ENCODE data around the gene THAP12.

The THAP12 gene

GRCh38 chr11:76371170-76371569 is 9.8 kb downstream of the THAP12 start:
- Histone ChIP-seq H3K27me3 (ENCODE audit: control insufficient read depth, insufficient read depth, low read length) (no peaks in the 10 kb centered on the region), H2AFZ (no peak overlapping the region), H3K4me2 (ENCODE audit: low read length) (no peak overlapping the region), H3K27ac (no peak overlapping the region), H3K4me1 (no peaks in the 10 kb centered on the region), H3K4me3 (ENCODE audit: low read depth, low read length) (no peak overlapping the region), H3K36me3 (ENCODE audit: control insufficient read depth, insufficient read depth, low read length) (no peaks in the 10 kb centered on the region), H3K9me3 (ENCODE audit: control insufficient read depth, low read length) (no peaks in the 10 kb centered on the region), H3K9ac (no peak overlapping the region), H3K79me2 (peaks cover 10% of the 10 kb centered on the region)
- no peak for TF ChIP-seq CTCF (IDR thresholded peaks at IDR 0.05)

GRCh38 chr11:76369406-76369805 is 11.5 kb downstream of the THAP12 start:
- H3K79me2 ChIP-seq, result peaks cover 10% of the 10 kb centered on the region
- TF ChIP-seq CTCF (IDR thresholded peaks at IDR 0.05), result no peak
- no peaks in the 10 kb centered on the region for H3K36me3 ChIP-seq (ENCODE audit: control insufficient read depth, insufficient read depth, low read length)
- H3K27ac ChIP-seq, result no peak overlapping the region
- no peaks in the 10 kb centered on the region for H3K9me3 ChIP-seq (ENCODE audit: control insufficient read depth, low read length)
- no peaks in the 10 kb centered on the region for H3K4me1 ChIP-seq
- H2AFZ ChIP-seq, result no peak overlapping the region
- no peak overlapping the region for H3K9ac ChIP-seq
- no peaks in the 10 kb centered on the region for H3K27me3 ChIP-seq (ENCODE audit: control insufficient read depth, insufficient read depth, low read length)
- no peak overlapping the region for H3K4me2 ChIP-seq (ENCODE audit: low read length)
- H3K4me3 ChIP-seq (ENCODE audit: low read depth, low read length), result no peak overlapping the region

DNA sequence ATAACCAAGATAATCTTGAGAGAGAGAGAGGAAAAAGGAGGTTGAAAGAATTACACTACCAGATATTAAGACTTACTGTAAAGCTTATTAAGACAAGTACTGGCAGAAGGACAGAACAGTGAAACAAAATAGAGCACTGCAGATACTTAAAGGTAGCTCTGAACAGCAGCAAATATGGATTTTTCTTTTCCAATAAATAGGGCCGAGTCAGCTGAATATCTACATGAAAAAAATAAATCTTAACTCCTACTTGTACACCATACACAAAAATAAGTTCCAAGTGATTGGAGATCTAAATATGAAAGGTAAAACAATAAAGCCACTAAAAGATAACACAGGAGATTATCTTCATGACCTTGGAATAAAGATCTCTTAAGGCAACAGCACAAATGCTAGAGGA is 12.4 kb downstream of the THAP12 start:
- no peak overlapping the region for H3K4me3 ChIP-seq (ENCODE audit: low read depth, low read length)
- no peaks in the 10 kb centered on the region for H3K9me3 ChIP-seq (ENCODE audit: control insufficient read depth, low read length)
- no peak overlapping the region for H3K9ac ChIP-seq
- no peaks in the 10 kb centered on the region for H3K36me3 ChIP-seq (ENCODE audit: control insufficient read depth, insufficient read depth, low read length)
- no peaks in the 10 kb centered on the region for H3K27me3 ChIP-seq (ENCODE audit: control insufficient read depth, insufficient read depth, low read length)
- no peak overlapping the region for H3K27ac ChIP-seq
- no peak for TF ChIP-seq CTCF (IDR thresholded peaks at IDR 0.05)
- no peaks in the 10 kb centered on the region for H3K4me1 ChIP-seq
- H3K79me2 ChIP-seq, result peaks cover 10% of the 10 kb centered on the region
- no peak overlapping the region for H3K4me2 ChIP-seq (ENCODE audit: low read length)
- no peak overlapping the region for H2AFZ ChIP-seq

DNA sequence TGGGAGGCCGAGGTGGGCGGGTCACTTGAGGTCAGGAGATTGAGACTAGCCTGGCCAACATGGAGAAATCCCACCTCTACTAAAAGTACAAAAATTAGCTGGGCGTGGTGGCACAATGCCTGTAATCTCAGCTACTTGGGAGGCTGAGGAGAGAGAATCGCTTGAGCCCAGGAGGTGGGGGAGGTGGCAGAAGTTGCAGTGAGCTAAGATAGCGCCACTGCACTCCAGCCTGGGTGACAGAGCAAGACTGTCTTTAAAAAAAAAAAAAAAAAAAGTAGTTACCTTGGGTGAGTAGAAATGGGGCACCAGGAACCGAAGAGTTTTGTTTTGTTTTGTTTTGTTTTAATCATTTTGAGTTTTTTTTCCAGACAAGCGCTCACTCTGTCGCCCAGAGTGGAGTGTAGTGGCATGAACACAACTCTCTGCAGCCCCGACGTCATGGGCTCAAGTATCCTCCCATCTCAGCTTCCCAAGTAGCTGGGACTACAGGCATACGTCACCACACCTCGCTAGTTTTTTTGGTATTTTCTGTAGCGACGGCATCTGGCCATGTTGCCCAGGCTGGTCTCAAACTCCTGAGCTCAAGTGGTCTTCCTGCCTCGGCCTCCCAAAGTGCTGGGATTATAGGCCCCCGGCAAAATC is 15.8 kb downstream of the THAP12 start:
- TF ChIP-seq CTCF (IDR thresholded peaks at IDR 0.05), result no peak
- peaks cover 3% of the 10 kb centered on the region for H3K79me2 ChIP-seq

GRCh38 chr11:76362716-76363115 is 18.2 kb downstream of the THAP12 start:
- H3K4me3 ChIP-seq (ENCODE audit: low read depth, low read length), result no peak overlapping the region
- no peak overlapping the region for H3K9ac ChIP-seq
- H3K27ac ChIP-seq, result no peak overlapping the region
- H3K9me3 ChIP-seq (ENCODE audit: control insufficient read depth, low read length), result no peaks in the 10 kb centered on the region
- H3K4me1 ChIP-seq, result no peaks in the 10 kb centered on the region
- H3K79me2 ChIP-seq, result no peaks in the 10 kb centered on the region
- H3K27me3 ChIP-seq (ENCODE audit: control insufficient read depth, insufficient read depth, low read length), result no peaks in the 10 kb centered on the region
- H2AFZ ChIP-seq, result no peak overlapping the region
- TF ChIP-seq CTCF (IDR thresholded peaks at IDR 0.05), result no peak
- no peaks in the 10 kb centered on the region for H3K36me3 ChIP-seq (ENCODE audit: control insufficient read depth, insufficient read depth, low read length)
- no peak overlapping the region for H3K4me2 ChIP-seq (ENCODE audit: low read length)

More for the DNA sequence above, 15.8 kb downstream of the THAP12 start:
- Histone ChIP-seq H3K4me3 (ENCODE audit: low read depth, low read length) (no peak overlapping the region), H3K27me3 (ENCODE audit: control insufficient read depth, insufficient read depth, low read length) (no peaks in the 10 kb centered on the region), H3K9ac (no peak overlapping the region), H2AFZ (no peak overlapping the region), H3K9me3 (ENCODE audit: control insufficient read depth, low read length) (no peaks in the 10 kb centered on the region), H3K4me1 (no peaks in the 10 kb centered on the region), H3K27ac (no peak overlapping the region), H3K4me2 (ENCODE audit: low read length) (no peak overlapping the region), H3K36me3 (ENCODE audit: control insufficient read depth, insufficient read depth, low read length) (no peaks in the 10 kb centered on the region)
